TTC549 (cell line): Measurements from ENCODE around the gene EPO.
A peak's percentile ranks its signal among the peaks of the same experiment; 100 is the strongest.

ENCODE experiments used
- FAIRE-seq: peaks from 2 replicates; lab custom pipeline; 2012; peaks lifted over from hg19 to GRCh38; lab: Jason Lieb, UNC

EPO gene

DNA sequence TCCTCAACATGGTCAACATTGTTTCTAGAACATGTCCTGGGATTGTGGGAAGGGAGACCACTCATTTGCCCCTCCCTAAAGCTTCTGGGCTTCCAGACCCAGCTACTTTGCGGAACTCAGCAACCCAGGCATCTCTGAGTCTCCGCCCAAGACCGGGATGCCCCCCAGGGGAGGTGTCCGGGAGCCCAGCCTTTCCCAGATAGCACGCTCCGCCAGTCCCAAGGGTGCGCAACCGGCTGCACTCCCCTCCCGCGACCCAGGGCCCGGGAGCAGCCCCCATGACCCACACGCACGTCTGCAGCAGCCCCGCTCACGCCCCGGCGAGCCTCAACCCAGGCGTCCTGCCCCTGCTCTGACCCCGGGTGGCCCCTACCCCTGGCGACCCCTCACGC, at the start of gene EPO:
Gene EPO (plus strand): TSS at position 190 of the 392 bp plus-strand sequence. CDS start 513 bp downstream, outside the sequence.
- no peak for FAIRE-seq

DNA sequence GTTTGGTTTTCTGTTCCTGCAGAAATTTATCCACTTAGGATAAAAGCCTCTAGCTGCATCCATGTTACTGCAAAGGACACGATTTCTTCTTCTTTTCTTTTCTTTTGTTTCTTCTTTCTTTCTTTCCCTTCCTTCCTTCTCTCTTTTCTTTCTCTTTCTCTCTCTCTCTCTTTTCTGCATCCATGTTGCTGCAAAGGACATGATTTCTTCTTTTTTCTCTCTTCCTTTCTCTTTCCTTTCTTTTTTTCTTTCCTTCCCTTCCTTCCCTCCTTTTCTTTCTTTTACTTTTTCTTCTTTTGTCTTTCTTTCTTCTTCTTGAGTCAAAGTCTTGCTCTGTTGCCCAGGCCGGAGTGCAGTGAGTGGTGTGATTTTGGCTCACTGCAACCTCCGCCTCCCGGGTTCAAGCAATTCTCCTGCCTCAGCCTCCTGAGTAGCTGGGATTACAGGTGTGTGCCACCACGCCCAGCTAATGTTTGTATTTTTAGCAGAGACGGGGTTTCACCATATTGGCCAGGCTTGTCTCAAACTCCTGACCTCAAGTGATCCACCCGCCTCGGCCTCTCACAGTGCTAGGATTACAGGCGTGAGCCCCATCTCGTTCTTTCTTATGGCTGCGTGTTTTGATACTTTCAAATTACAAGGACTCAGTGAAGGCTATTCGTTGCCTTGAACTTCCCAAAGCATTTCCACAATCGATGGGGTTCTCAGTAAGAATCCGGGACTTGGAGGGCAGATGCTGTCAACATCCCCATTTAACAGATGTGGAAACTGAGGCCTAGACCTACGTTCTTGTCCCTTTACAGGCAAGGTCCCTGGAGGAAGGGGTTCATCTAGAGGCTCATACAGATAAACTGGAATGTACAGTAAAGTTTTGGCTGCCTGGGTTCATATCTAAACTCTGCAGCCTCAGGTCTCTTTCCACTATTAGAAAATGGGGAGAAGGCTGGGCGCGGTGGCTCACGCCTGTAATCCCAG, 48.6 kb upstream of the EPO start:
- FAIRE-seq, result no peak

DNA sequence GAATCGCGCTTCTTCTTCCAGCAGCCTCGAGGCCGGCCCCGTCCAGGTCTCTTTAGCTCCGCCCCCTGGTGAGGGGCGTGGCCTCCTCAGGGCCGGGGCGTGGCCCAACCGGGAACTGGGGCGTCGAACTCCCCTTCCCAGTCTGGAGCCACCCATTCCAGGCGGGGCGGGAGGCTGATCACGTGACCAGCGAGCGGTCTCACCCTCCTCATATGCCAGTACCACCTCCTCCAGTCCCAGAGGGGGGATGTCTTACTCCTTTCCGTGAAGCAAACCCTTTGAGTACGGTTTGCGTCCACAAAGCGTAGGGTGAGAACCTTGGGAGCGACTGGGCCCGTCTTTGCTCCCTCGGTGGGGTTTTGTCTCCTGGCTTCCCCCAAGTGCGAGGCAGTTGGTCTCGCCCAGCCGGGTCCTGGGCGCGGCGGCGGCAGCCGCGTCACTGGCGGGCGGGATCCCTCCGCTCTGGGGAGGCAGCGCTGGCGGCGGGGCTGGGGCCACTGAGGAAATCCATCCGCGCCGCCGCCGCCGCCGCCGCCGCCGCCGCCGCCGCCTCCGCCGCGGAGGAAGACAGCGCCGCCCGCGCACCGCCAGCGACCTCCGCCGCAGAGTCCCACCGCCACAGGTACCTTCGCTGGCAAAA, 46.8 kb upstream of the EPO start, which contains the start of gene GNB2:
Gene GNB2 (plus strand): TSS at position 439 of the 640 bp plus-strand sequence. CDS start 2,526 bp downstream, outside the sequence.
- peak; percentile 90 for FAIRE-seq

DNA sequence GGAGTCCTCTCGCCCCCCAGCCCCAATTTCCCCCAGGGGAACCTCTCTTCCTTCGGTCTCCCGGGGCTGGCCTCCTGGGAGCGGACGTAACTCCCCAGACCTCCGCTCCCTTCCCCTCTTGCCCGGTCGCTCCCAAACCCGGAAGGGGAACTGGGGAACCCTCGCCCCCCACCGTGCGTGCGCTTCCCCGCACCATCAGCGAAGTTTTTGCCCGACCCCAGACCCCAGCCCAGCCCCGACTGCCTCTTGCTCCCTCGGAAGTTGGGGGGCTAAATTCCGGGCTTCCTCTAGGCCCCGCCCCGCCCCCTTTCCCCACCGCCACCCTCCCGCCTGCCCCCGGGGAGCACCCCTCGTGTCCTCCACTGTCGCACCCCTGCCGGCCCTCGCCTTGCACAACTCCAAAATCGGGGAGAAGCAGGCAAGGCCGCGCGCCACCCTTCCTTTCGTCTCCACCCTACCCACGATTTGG, 46.3 kb upstream of the EPO start:
- no peak for FAIRE-seq

DNA sequence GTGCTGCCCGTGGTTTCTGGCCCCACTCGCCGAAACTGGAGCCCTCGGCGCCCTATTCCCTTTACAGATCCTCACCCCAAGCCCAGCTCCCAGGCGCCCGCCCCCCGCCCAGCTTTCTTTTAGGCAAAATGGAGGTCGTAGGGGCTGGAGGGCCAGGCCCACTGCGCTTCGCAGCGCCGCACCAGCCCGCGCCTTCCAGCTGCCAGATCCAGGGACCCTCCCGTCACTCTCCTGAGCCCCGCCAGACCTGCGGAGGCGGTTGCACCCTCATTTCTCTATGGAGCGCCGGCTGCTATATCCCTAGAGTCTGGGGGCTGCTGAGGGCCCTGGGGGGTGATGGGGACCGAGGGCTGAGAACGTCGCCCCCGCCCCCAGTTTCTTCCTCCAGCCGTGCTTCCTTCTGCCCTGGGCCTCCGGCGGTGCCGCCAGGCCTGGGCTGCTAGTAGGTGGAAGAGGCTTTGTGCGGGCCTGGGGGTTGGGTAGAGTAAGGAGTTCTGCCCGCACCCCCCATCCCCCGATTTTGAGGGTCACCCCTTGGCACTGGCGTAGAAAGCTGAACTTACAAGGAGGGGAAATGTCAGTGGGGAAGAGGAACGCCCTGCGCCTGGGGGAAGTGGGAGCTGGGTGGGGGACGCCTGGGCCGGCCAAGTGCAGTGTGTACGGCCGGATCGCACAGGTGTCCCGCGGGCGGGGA, 45.7 kb upstream of the EPO start:
- no peak for FAIRE-seq

DNA sequence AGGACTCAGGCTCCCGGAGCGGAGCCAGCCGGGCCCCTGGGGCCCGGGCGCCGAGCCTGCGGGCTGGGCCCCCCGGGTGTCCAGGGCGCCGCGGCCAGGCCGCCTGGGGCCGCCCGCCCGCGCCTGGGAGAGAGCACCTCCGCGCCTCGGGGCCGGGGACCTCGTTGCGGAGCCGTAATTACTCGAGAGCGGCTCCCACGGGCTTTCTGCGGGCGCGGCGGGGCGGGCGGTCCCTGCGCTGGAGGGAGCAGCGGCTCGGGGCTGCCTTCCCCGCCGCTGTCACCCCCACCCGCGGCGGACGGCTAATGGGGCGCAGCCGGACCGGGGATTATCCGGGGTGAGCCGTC, 45.2 kb upstream of the EPO start:
- no peak for FAIRE-seq

DNA sequence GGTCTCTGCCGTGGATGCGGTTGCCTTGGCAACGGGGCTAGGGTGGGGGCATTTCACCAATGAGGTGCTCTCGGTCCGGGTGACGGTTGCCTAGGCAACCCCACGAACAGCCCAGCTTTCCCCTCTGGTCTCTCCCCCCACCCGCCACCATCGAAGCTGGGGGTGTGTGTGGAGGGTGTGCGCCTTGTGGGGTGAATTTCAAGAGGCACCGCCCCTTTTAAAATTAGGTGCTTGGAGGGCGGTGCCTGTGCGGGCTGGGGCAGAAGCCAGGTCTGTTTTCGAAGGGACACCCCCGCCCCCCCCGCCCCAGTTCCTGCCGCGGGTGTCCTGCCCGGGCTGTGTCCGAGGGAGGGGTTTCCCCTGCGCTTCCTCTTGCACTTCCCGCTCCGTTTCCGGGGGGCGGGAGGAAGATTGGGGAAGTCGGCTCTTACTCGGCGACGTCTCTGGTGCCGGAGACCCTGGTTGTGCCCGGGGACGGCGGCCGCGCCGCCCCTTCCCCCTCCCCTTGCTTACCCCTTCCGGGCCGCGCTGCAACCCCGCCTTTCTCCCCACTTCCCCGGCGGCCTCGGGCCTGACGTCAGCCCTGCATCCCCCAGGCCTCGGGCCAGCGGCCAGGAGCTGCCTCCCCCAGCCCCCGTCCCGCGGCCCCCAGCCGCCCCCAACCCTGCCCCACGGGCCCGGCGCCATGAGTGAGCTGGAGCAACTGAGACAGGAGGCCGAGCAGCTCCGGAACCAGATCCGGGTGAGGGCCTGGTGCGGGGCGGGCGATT, 44.5 kb upstream of the EPO start:
- no peak for FAIRE-seq

DNA sequence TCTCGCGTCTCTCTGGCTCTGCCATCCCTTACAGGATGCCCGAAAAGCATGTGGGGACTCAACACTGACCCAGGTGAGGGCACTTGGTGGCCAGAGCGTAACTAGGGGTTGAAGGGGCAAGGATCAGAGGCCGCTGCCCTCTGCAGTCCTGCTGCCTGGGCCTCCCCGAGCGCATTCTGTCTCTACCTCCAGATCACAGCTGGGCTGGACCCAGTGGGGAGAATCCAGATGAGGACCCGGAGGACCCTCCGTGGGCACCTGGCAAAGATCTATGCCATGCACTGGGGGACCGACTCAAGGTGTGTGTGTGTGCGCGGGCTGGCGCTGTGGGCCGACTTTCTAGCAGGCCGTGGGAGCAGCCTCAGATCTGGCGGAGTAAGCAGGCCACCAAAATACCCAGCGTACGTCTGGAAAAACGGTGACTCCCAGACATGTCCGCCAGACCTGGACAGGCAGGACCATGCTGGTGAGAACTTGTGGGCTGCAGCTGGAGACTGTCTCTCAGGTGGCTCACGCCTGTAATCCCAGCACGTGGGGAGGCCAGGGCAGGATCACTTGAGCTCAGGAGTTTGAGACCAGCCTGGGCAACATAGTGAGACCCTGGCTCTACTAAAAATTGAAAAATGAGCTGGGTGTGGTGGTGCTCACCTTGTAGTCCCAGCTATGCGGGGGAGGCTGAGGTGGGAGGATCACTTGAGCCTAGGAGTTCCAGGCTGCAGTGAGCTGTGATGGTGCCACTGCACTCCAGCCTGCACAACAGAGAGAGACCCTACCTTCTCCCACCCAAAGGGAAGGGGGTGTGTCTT, 43.6 kb upstream of the EPO start:
- no peak for FAIRE-seq

DNA sequence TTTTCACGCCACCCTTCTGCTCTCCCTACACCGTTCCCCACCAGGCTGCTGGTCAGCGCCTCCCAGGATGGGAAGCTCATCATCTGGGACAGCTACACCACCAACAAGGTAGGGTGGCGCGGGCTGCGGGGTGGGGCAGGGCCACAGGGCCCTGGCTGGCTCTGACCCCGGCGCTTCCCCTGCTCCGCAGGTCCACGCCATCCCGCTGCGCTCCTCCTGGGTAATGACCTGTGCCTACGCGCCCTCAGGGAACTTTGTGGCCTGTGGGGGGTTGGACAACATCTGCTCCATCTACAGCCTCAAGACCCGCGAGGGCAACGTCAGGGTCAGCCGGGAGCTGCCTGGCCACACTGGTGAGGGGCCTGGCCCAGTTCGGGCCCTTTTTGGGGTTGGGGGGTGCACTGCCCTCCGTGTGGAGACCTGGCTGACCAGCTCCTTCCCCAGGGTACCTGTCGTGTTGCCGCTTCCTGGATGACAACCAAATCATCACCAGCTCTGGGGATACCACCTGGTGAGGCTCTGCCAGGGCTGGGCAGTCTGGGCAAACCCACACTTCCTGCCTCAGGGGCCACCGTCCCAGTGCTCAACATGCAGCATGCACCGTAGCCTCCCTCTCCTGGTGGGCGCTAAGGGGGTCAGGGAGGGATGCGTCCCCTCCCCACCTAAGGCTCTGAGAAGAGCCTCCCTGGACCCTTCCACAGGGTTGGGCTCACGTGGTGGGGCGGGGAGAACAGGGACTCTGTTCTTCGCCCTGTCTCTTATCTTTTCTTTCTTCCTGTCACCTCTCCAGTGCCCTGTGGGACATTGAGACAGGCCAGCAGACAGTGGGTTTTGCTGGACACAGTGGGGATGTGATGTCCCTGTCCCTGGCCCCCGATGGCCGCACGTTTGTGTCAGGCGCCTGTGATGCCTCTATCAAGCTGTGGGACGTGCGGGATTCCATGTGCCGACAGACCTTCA, 42.7 kb upstream of the EPO start:
- no peak for FAIRE-seq

DNA sequence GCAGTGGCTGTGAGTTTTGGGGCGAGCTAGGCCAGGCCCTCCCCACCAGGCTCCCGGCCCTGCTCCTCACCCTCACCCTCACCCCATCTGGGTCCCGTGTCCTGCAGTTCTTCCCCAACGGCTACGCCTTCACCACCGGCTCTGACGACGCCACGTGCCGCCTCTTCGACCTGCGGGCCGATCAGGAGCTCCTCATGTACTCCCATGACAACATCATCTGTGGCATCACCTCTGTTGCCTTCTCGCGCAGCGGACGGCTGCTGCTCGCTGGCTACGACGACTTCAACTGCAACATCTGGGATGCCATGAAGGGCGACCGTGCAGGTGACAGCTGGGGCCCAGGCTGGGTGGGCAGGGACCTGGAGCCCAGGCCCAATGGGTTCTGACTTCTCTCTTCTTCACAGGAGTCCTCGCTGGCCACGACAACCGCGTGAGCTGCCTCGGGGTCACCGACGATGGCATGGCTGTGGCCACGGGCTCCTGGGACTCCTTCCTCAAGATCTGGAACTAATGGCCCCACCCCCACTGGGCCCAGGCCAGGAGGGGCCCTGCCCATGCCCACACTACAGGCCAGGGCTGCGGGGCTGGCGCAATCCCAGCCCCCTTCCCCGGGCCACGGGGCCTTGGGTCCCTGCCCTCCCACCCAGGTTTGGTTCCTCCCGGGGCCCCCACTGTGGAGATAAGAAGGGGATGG, 41.8 kb upstream of the EPO start:
- FAIRE-seq, result no peak

DNA sequence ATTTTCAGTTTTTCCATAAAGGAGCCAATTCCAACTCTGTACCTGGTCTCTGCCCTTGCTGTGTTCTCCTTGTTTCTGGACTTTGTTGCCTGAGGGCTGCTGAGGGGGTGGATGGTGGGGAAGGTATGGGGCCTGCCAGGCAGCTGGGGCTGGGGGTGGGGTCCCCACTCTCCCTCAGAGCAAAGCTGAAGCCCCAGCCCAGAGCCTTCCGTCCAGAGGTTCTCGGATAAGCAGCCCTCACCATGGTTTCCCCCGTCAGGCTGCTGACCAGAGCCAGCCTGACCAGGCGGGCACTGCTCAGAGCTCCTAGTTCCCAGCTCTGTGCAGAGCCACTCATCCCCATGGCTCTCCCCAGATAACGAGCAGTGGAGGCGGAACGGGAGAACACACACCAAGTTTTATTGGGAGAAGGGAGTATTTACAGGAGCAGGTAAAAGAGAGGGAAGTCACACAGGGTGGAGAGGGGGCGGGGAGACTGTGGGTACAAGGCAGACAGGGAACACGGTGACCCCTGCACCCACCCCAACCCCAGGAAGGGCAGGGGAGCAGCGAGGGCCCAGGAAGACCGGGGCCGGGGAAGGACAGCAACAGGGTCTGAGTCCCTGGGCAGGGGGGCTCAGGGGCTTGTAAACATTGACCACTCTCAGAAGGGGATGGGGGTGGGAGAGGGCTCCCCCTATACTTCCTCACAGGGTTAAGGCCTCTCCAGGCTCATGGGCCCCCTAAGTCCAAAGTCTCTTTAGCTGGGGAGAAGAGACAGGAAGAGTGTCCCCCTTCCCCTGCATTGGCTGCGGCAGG, 40.9 kb upstream of the EPO start:
- FAIRE-seq, result no peak

DNA sequence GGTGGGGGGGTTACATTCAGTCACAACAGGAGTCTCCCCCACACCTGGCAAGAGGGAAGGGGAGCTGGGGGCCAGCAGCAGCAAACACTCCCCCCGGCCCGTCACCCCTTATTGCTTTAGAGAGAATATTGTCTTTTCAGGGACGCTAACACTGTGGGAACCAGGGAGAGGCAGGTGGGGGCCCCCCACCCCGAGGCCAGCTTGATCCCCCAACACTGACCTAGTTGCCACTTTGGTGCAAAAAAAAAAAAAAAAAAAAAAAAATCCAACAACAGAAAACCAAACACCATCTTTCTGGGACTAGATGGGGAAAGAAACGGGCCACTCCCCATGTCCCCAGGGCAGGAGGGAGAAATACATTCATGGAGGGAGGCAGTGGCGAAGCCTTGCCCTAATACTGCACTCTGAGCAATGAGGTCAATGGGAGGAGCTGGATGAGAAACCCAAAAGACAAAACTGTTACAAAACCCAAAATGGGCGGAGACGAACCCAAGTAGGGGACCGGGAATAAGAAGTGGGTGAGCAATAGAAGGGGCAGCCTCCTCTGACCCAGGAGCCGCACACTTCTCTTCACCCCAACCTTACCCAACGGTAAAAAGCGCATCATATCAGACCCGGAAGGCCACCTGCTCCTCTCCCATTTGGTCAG, 40.2 kb upstream of the EPO start:
- no peak for FAIRE-seq

DNA sequence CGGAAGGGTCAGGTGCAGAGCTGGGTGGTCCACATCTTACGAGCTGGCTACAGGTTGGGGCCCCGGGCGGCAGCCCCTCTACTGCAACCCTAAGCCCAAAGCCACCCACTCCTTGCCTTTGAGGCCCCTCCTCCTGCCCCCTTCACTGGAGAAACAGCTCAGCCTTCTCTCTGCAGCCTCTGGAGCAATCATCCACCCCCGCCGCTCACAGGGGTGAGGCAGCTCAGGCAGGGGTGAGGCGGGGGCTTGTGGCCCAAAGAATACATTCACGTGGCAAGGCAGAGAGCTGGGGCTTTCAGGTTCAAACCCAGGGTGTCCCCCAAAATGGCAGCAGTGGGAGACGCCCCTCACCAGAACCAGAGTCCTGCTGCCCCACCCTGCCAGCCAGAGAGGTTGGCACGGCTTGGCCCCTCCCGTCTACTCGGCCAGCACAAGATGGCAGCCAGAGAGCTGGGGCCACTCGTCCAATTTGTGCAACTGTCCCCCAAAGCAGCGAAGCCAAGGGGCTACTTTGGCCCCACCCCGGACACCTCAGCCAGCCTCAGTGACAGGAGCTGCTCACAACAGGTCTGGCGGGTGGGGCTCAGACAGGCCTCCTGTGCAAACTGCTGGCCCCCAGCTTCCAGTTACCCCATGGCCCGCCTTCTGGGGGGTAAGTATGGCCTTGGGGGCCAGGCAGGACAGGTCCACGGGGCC, 39.5 kb upstream of the EPO start:
- no peak for FAIRE-seq

DNA sequence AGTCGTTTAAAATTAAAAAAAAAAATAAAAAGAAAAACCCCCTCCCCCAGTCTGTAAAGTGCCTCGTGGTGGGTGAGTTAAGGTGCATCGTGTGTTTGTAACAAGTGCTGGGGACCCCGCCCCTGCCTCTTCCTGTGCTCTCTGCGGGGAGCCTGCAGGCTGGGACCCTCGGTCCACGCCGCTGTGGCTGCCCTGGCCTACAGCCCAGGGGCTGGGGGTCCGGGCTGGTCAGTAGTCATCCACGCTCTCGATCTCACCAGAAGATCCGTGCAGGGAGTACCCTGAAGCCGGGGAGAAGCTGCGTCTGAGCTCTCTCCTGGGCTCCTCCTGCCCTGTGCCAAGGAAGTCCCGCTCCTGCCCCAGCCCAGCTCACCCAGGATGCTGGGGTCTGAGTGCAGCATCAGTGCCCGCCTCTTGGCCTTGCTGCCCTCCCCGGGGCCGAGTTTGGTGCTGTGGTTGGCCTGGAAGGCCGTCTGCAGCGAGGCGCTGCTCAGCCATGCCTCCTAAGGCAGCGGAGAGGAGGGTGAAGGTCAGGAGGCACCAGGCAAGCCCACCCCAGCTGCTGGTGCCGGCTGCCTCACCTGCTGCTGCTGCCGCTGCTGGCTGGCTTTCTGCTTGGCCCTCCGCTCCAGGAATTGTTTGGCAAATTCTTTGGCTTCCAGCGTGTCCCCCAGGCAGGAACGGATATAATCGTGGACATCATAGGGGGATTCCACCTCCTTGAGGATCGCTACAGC, 38.6 kb upstream of the EPO start:
- FAIRE-seq, result no peak

DNA sequence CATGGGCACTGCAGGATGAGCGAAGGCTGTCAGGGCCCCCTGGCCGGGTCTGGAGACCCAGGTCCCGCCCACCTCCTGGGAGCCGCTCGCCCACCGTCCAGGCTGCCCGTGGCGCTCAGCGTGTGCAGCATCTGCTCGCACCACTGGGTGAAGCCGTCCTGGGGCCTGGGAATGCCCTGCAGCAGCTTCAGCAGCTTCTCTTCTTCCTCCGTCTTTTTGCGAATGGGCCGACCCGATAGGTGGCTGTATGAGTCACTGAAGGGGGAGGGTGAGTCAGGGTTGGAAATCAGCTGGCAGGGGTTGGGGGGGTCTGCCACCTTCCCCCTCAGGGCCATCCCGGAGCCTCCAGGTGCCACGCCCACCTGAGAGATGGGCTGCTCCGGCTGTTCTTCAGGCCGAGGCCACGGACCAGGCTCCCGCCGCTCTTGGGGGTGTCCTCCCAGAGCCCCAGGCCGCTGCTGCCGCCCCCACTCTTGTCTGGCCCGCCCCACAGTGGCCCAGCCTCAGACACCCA, 38.0 kb upstream of the EPO start:
- FAIRE-seq, result no peak

DNA sequence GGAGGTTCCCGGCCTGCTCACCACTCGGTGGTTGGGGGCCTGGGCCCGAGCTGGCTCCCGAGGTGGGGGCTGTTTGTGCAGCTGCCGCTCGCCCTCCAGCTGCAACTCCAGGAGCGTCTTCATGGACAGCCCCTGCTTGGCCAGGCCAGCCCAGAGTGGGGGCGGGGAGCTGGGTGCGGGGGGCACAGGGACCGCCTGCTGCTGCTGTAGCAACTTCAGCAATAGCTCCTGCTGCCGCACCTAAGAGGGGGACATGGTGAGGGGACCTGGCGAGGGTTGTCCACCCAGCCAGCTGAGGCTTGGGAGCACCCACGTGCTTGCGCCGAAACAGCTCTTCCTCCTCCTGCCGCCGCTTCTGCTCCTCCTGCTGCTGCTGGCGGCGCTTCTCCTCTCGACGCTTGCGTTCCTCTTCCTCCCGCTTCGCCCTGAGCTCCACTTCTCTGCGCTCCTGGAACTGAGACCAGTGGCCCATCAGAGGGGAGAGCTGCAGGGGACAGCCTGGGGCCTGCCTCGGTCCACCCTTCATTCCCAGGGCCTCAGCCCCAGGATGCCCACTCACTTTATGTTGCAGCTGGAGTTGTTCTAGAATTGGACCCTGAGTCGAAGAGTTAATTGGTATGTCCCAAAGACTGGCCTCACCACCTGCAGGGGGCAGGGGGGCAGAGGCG, 37.1 kb upstream of the EPO start:
- no peak for FAIRE-seq
